ENCODE data around the gene CNNM1. TPM values are rescaled to one million over a fixed set of nuclear protein-coding genes. Genes with fewer than 3 reads are reported as not detected.
A peak's percentile ranks its signal among the peaks of the same experiment; 100 is the strongest.

The CNNM1 gene
- total RNA-seq, 1 donor from 2014 or later, result 0.63 TPM

DNA sequence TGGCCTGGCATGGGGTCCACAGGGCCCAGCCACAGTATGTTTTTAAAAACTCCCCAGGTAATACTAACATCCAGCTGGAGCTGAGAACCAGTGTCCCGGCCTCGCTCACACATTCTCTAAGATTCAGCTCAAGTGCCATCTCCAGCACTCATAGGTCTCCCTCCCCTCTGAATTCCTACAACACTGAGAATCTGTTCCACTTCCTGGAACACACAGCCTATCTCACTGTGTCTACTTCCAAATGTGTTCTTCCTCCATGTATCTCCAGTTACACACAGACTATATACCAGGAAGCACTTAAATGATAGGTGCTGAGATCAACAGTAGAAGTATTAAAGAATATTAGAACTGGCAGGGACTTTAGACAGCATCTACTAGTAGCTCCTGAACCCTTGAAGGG lies 90.5 kb downstream of the CNNM1 start:
- TF ChIP-seq, protein P1, sequence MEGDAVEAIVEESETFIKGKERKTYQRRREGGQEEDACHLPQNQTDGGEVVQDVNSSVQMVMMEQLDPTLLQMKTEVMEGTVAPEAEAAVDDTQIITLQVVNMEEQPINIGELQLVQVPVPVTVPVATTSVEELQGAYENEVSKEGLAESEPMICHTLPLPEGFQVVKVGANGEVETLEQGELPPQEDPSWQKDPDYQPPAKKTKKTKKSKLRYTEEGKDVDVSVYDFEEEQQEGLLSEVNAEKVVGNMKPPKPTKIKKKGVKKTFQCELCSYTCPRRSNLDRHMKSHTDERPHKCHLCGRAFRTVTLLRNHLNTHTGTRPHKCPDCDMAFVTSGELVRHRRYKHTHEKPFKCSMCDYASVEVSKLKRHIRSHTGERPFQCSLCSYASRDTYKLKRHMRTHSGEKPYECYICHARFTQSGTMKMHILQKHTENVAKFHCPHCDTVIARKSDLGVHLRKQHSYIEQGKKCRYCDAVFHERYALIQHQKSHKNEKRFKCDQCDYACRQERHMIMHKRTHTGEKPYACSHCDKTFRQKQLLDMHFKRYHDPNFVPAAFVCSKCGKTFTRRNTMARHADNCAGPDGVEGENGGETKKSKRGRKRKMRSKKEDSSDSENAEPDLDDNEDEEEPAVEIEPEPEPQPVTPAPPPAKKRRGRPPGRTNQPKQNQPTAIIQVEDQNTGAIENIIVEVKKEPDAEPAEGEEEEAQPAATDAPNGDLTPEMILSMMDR (conservative IDR thresholded peaks at IDR 0.05; ENCODE audit: low read depth, low read length), result no peak
- no peak for DNase-seq (ENCODE audit: low read depth)
- no peak overlapping the region for H3K4me3 ChIP-seq (ENCODE audit: low read depth, low read length)

DNA sequence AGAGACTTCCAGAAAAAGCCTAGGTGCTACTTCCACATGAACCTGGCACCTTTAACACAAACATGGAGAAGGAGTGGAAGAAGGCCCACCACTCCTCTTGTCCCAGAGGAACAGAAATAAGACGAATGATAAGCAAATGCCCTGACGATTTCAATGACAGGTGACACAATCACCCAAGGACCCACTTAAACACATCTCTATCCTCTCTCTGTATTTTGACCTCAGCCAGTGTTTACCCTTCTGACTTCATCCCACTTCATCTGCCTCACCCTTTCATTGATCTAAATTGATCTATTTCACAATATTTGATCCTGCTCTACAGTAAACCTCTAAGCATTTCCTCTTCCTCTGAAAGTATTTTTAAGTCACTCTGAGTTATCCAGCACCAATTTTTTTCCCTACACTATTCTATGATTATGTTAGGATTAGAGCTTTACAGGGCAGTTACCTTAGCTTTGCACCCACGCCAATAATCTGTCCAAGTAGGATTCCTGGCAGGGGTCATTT lies 92.1 kb downstream of the CNNM1 start:
- TF ChIP-seq, protein P1 (conservative IDR thresholded peaks at IDR 0.05; ENCODE audit: low read depth, low read length), result no peak
- no peak overlapping the region for H3K4me3 ChIP-seq (ENCODE audit: low read depth, low read length)
- DNase-seq (ENCODE audit: low read depth), result no peak

DNA sequence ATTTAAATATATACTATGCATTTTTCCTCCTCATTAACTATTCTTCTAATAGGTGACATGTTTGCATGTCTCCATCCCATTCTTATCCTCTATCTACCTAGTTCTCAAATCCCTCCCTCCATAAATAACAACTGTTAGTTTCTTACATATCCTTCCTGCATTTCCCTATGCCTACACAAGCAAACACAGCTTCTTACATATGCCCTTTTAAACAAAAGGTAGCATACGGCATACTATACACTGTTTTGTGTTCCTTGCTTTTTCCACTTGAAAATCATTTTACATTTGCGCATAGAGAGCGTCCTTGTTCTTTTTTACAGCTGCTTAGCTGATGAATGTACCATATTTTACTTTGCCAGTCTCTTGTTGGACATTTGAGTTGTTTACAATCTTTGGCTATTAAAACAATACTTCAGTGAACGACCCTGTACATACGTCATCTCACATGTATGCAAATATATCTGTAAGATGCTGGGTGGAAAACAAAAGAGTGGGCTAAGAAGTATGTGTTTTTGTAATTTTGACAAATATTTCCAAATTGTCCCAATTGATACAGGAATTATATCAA lies 93.5 kb downstream of the CNNM1 start:
- TF ChIP-seq, protein P1 (conservative IDR thresholded peaks at IDR 0.05; ENCODE audit: low read depth, low read length), result no peak
- DNase-seq (ENCODE audit: low read depth), result no peak
- H3K4me3 ChIP-seq (ENCODE audit: low read depth, low read length), result no peak overlapping the region

DNA sequence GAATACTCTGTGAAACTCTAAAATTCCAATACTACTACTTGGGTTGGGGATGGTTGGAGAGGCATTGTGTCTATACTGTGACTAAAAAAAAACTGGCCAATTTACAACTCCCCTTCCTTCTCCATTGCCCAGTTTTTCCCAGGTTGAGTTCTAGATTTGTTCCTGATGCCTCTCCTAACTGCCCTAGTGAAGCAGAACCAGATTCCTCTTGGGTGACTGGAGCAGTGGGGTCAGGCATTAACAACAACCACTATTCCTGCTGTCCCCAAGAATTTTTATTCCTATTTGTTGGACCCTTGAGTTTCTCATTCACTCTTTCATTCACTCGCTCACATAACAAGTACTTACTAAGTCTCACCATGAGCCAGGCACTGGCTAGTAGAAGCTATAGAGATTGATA lies 95.5 kb downstream of the CNNM1 start:
- TF ChIP-seq, protein P1 (conservative IDR thresholded peaks at IDR 0.05; ENCODE audit: low read depth, low read length), result no peak
- H3K4me3 ChIP-seq (ENCODE audit: low read depth, low read length), result no peak overlapping the region
- no peak for DNase-seq (ENCODE audit: low read depth)

DNA sequence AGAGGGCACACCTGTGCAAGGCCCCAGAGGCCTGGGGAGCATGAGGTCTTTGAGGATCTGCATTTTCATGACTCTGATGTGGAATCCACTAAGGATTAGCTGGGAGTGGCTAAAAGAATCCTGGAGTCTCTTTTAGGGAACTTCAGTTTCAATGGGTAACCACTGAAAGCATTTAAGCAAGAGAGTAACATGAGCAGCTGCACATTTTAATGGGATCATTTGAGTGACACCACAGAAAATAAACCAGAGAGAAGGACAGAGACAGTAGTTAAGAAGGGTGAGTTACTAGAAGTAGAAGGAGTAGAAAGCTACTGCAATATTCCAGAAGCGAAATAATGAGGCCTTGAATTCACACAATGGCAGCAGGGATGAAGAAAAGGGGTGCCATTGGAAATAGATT lies 96.0 kb downstream of the CNNM1 start:
- H3K4me3 ChIP-seq (ENCODE audit: low read depth, low read length), result no peak overlapping the region
- TF ChIP-seq, protein P1 (conservative IDR thresholded peaks at IDR 0.05; ENCODE audit: low read depth, low read length), result no peak
- DNase-seq (ENCODE audit: low read depth), result no peak

DNA sequence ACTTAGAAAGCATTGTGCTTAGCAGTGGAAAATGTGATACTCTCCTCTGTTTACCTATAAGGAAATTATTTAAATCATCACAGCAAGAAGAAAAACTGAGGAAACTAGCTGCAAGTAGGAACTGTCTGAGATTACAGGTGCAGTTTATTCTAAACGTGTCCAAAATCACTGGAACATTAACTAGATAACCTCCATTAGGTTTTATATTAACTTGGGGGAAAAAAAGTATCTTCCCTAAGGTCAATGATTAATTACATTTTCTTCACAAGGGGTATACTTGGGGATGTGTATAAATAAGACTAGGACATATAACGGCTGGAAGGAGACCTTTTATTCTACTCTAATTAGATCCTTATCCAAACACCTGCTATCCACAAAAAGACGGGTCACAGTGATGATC lies 97.5 kb downstream of the CNNM1 start:
- DNase-seq (ENCODE audit: low read depth), result no peak
- H3K4me3 ChIP-seq (ENCODE audit: low read depth, low read length), result no peak overlapping the region
- TF ChIP-seq, protein P1 (conservative IDR thresholded peaks at IDR 0.05; ENCODE audit: low read depth, low read length), result no peak

DNA sequence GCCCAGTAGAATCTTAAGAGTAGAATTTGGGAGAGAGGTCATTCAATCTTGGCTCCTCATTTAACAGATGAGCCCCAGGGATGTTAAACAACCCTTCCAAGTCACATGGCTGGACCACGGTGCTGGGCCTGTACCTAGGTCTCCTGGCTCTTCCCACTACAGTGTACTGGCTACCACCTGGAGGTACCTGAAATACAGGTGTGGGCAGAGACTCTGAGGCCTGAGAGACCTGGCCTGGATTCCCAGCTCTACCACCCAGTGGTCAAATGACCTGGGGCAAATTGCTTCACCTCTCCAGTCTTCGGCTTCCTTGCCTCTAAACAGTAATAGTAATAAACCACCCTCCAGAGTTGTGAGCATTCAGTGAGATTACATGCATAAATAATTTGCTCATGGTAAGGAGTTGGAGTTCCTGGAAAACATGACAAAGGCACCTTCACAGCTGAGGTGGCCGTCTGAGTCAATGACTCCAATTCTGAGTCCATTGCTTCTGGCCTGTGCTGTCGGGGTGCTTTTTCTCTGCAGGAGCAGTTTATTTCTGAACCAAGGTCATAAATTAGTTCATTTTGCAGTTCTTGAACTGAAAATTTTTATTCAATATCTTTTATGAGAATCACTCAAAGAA lies 98.5 kb downstream of the CNNM1 start:
- DNase-seq (ENCODE audit: low read depth), result no peak
- H3K4me3 ChIP-seq (ENCODE audit: low read depth, low read length), result peak overlapping the region; percentile 12
- TF ChIP-seq, protein P1 (conservative IDR thresholded peaks at IDR 0.05; ENCODE audit: low read depth, low read length), result no peak

Measured in epithelial cell of proximal tubule (primary cell).